Caco-2 (cell line): ENCODE results near the gene NPAS2. TPM values are rescaled to one million over a fixed set of nuclear protein-coding genes. Genes with fewer than 3 reads are reported as not detected.
A peak's percentile ranks its signal among the peaks of the same experiment; 100 is the strongest.

Experiments
- BruUV-seq: library from RNA; stranded (reverse); fragments of 400-500 nt; replicated peaks from 2 replicates; lab custom pipeline; 2021; lab: Mats Ljungman, UMichigan
- CTCF ChIA-PET: fragments of 300-600 bp; sonication (Branson Sonifier 250); formaldehyde crosslinking; loops from one replicate; lab custom pipeline; 2022; ENCODE audit warnings: antibody characterized with exemption; lab: Charles Lee
- POLR2A ChIA-PET: fragments of 300-600 bp; sonication (Branson Sonifier 250); formaldehyde crosslinking; loops from one replicate; lab custom pipeline; 2022; ENCODE audit warnings: antibody characterized with exemption; lab: Charles Lee
- DNase-seq, 2 experiments: peaks; one replicate each; pipeline versions ENCODE4 v3.0.0 to v3.0.0-alpha.2; 2020 to 2022
- H3K27me3 ChIP-seq: replicated peaks from 2 replicates; pipeline ENCODE4 v1.6.0; 2011; ENCODE audit warnings: low read length; ENCODE audit not compliant: control insufficient read depth, insufficient read depth
- H3K36me3 ChIP-seq: 2 replicates; pipeline ENCODE4 v1.5.1; 2011; ENCODE audit warnings: low read length; ENCODE audit not compliant: control insufficient read depth, insufficient read depth
- H3K4me1 ChIP-seq: fragments of 250-450 bp; sonication (Bioruptor Pico); 2 replicates; pipeline ENCODE4 v1.5.1; 2020; ENCODE audit warnings: mild to moderate bottlenecking
- H3K4me3 ChIP-seq: 2 replicates; pipeline ENCODE4 v1.5.1; 2011; ENCODE audit warnings: low read depth, mild to moderate bottlenecking, control low read depth, low read length
- H3K9me3 ChIP-seq: fragments of 250-450 bp; sonication (Bioruptor Pico); 2 replicates; pipeline ENCODE4 v1.5.1; 2020; ENCODE audit warnings: mild to moderate bottlenecking, moderate library complexity
- H3K27ac Mint-ChIP-seq: one replicate; pipeline ENCODE4 v1.8.0; 2022; ENCODE audit warnings: mixed read lengths; ENCODE audit not compliant: unreplicated experiment
- H3K27me3 Mint-ChIP-seq: one replicate; pipeline ENCODE4 v1.8.0; 2022; ENCODE audit warnings: mixed read lengths; ENCODE audit not compliant: insufficient read depth, unreplicated experiment
- H3K36me3 Mint-ChIP-seq: one replicate; pipeline ENCODE4 v1.8.0; 2022; ENCODE audit warnings: mild to moderate bottlenecking, mixed read lengths; ENCODE audit not compliant: insufficient read depth, unreplicated experiment
- H3K4me1 Mint-ChIP-seq: one replicate; pipeline ENCODE4 v1.8.0; 2022; ENCODE audit warnings: low read depth, mixed read lengths; ENCODE audit not compliant: unreplicated experiment
- H3K4me3 Mint-ChIP-seq: one replicate; pipeline ENCODE4 v1.8.0; 2022; ENCODE audit warnings: mild to moderate bottlenecking, moderate library complexity, mixed read lengths; ENCODE audit not compliant: unreplicated experiment
- H3K9me3 Mint-ChIP-seq: one replicate; pipeline ENCODE4 v1.8.0; 2022; ENCODE audit warnings: mixed read lengths; ENCODE audit not compliant: unreplicated experiment
- CTCF ChIP-seq, 2 experiments: fragments of 200-600 bp in 1 of 2; IDR thresholded peaks; 1 replicate in 1 of 2; 2 replicates in 1 of 2; pipeline versions ENCODE4 v1.5.1 to v1.8.0; 2011 to 2022; ENCODE audit warnings: antibody characterized with exemption in 1 of 2, control low read depth in 1 of 2, inconsistent platforms in 1 of 2, low read depth in 1 of 2, low read length in 1 of 2, mild to moderate bottlenecking in 1 of 2, moderate library complexity in 1 of 2; ENCODE audit not compliant: insufficient read depth in 1 of 2, severe bottlenecking in 1 of 2, unreplicated experiment in 1 of 2
- intact Hi-C: fragments of 100-400 bp; cut with micrococcal nuclease; formaldehyde crosslinking; loops from one replicate; pipeline ENCODE4 v1.10.0; 2022; ENCODE audit not compliant: unreplicated experiment
- total RNA-seq: library from RNA; stranded (reverse); gene quantifications from 2 replicates; pipeline ENCODE4 v1.2.3, GENCODE V29; 2022

Gene NPAS2
- total RNA-seq, 1 experiment from 2014 or later: 2.8 TPM

- H3K27me3 ChIP-seq: no peaks in the 10 kb centered on the region
- no peak for TF ChIP-seq CTCF (IDR thresholded peaks at IDR 0.05; ENCODE audit: insufficient read depth in 1 of 2, low read depth in 1 of 2, low read length in 1 of 2, severe bottlenecking in 1 of 2, unreplicated experiment in 1 of 2)
- no peaks in the 10 kb centered on the region for H3K36me3 ChIP-seq
- Mint-ChIP-seq H3K36me3 (no peaks in the 10 kb centered on the region), H3K27me3 (no peaks in the 10 kb centered on the region), H3K9me3 (no peaks in the 10 kb centered on the region), H3K4me1 (peaks cover 4% of the 10 kb centered on the region), H3K27ac (no peak overlapping the region), H3K4me3 (no peak overlapping the region)
- no peaks in the 10 kb centered on the region for H3K9me3 ChIP-seq
- BruUV-seq: no TSS peak
- H3K4me1 ChIP-seq: peaks cover 14% of the 10 kb centered on the region; the same call in 1 of the 2 replicates
- intact Hi-C loops: no loop called here
- CTCF ChIA-PET: no interaction called here
- no peak overlapping the region for H3K4me3 ChIP-seq
- POLR2A ChIA-PET: no interaction called here
- DNase-seq: peak in 1 of 2 experiments; percentile 48
Observed at GRCh38 chr2:100893392-100894104, 73.6 kb downstream of the NPAS2 start.

GRCh38 chr2:100894105-100894795, 74.3 kb downstream of the NPAS2 start:
- H3K4me3 Mint-ChIP-seq: no peak overlapping the region
- no peak for DNase-seq

GRCh38 chr2:100894796-100895156, 74.8 kb downstream of the NPAS2 start:
- POLR2A ChIA-PET: no interaction called here
- H3K27ac Mint-ChIP-seq: no peak overlapping the region
- intact Hi-C loops: no loop called here

More at GRCh38 chr2:100894105-100894795, 74.3 kb downstream of the NPAS2 start:
- intact Hi-C loops: no loop called here
- Histone ChIP-seq H3K9me3 (no peaks in the 10 kb centered on the region), H3K4me3 (no peak overlapping the region), H3K4me1 (peaks cover 14% of the 10 kb centered on the region; the same call in 1 of the 2 replicates), H3K27me3 (no peaks in the 10 kb centered on the region), H3K36me3 (no peaks in the 10 kb centered on the region)
- CTCF ChIA-PET: no interaction called here
- H3K27ac Mint-ChIP-seq: no peak overlapping the region
- no peaks in the 10 kb centered on the region for H3K27me3 Mint-ChIP-seq
- no peak for TF ChIP-seq CTCF (IDR thresholded peaks at IDR 0.05; ENCODE audit: insufficient read depth in 1 of 2, low read depth in 1 of 2, low read length in 1 of 2, severe bottlenecking in 1 of 2, unreplicated experiment in 1 of 2)
- peaks cover 4% of the 10 kb centered on the region for H3K4me1 Mint-ChIP-seq
- POLR2A ChIA-PET: no interaction called here
- BruUV-seq: no TSS peak
- no peaks in the 10 kb centered on the region for H3K36me3 Mint-ChIP-seq
- H3K9me3 Mint-ChIP-seq: no peaks in the 10 kb centered on the region

More at GRCh38 chr2:100894796-100895156, 74.8 kb downstream of the NPAS2 start:
- no TSS peak for BruUV-seq
- no peaks in the 10 kb centered on the region for H3K36me3 Mint-ChIP-seq
- H3K27me3 Mint-ChIP-seq: no peaks in the 10 kb centered on the region
- no peak for TF ChIP-seq CTCF (IDR thresholded peaks at IDR 0.05; ENCODE audit: insufficient read depth in 1 of 2, low read depth in 1 of 2, low read length in 1 of 2, severe bottlenecking in 1 of 2, unreplicated experiment in 1 of 2)
- Histone ChIP-seq H3K4me3 (no peak overlapping the region), H3K9me3 (no peaks in the 10 kb centered on the region), H3K27me3 (no peaks in the 10 kb centered on the region), H3K4me1 (peaks cover 14% of the 10 kb centered on the region; the same call in 1 of the 2 replicates), H3K36me3 (no peaks in the 10 kb centered on the region)
- no peaks in the 10 kb centered on the region for H3K9me3 Mint-ChIP-seq
- DNase-seq: no peak
- CTCF ChIA-PET: no interaction called here
- no peak overlapping the region for H3K4me3 Mint-ChIP-seq
- H3K4me1 Mint-ChIP-seq: peaks cover 4% of the 10 kb centered on the region
